Measurements from ENCODE around the gene MCRIP2.

DNA sequence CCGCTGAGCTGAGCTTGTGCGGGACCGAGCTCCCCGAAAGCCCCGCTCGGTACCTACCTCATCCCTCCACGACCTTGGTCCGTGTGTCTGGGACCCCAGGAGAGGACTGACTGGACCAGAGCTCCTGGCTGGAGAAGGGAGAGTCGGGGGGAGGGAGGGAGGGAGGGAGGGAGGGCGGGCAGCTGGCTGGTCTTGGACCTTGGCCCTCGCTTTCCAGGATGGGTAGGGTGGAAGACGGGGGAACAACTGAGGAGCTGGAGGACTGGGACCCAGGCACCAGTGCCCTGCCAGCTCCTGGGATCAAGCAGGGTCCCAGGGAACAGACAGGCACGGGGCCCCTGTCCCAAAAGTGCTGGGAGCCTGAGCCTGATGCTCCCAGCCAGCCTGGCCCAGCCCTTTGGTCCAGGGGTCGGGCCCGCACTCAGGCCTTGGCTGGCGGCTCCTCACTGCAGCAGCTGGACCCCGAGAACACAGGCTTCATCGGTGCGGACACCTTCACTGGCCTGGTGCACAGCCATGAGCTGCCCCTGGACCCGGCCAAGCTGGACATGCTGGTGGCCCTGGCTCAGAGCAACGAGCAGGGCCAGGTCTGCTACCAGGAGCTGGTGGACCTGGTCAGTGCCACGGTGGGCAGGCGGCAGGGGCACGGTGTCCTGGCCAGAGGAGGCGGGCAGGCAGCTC, 34.4 kb downstream of the MCRIP2 start:
- TF ChIP-seq CBX5 (IDR thresholded peaks at IDR 0.05; ENCODE audit: low read depth, low read length), result no peak
- TF ChIP-seq RNF2 (IDR thresholded peaks at IDR 0.05; ENCODE audit: borderline replicate concordance, low read depth, low read length, missing control alignments, poor library complexity, severe bottlenecking), result no peak
- TF ChIP-seq, protein P1, sequence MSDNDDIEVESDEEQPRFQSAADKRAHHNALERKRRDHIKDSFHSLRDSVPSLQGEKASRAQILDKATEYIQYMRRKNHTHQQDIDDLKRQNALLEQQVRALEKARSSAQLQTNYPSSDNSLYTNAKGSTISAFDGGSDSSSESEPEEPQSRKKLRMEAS (IDR thresholded peaks at IDR 0.05), result no peak
- TF ChIP-seq, protein P2, sequence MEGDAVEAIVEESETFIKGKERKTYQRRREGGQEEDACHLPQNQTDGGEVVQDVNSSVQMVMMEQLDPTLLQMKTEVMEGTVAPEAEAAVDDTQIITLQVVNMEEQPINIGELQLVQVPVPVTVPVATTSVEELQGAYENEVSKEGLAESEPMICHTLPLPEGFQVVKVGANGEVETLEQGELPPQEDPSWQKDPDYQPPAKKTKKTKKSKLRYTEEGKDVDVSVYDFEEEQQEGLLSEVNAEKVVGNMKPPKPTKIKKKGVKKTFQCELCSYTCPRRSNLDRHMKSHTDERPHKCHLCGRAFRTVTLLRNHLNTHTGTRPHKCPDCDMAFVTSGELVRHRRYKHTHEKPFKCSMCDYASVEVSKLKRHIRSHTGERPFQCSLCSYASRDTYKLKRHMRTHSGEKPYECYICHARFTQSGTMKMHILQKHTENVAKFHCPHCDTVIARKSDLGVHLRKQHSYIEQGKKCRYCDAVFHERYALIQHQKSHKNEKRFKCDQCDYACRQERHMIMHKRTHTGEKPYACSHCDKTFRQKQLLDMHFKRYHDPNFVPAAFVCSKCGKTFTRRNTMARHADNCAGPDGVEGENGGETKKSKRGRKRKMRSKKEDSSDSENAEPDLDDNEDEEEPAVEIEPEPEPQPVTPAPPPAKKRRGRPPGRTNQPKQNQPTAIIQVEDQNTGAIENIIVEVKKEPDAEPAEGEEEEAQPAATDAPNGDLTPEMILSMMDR (IDR thresholded peaks at IDR 0.05; ENCODE audit: control extremely low read depth in 1 of 3, insufficient read depth in 1 of 3, low read depth in 1 of 3, low read length in 3 of 3), result no peak
- no peak for TF ChIP-seq POLR2AphosphoS5 (IDR thresholded peaks at IDR 0.05; ENCODE audit: low read depth, low read length)
- no peak for TF ChIP-seq SIN3A (conservative IDR thresholded peaks at IDR 0.05 in 1 of 2, IDR thresholded peaks at IDR 0.05 in 1 of 2; ENCODE audit: low read depth in 1 of 2, low read length in 2 of 2)
- TF ChIP-seq GABPA (IDR thresholded peaks at IDR 0.05; ENCODE audit: borderline replicate concordance, insufficient read depth, low read length), result no peak
- TF ChIP-seq TCF12 (IDR thresholded peaks at IDR 0.05; ENCODE audit: low read depth, low read length), result no peak
- TF ChIP-seq BRCA1 (IDR thresholded peaks at IDR 0.05; ENCODE audit: low read depth, low read length), result no peak
- TF ChIP-seq HDAC6 (IDR thresholded peaks at IDR 0.05; ENCODE audit: low read depth, low read length), result no peak
- TF ChIP-seq JUN (IDR thresholded peaks at IDR 0.05; ENCODE audit: low read depth, low read length), result no peak

All from H1 (cell line).